ENCODE data around the gene CELSR2. TPM values are rescaled to one million over a fixed set of nuclear protein-coding genes. Genes with fewer than 3 reads are reported as not detected.
A peak's percentile ranks its signal among the peaks of the same experiment; 100 is the strongest.
"Not testable (repeated sequence)": the region's sequence is repeated elsewhere in the genome, so short reads cannot be mapped to it uniquely, and the experiment has no call there.

CELSR2 gene
- polyA plus RNA-seq, 3 donors: 24.0 to 28.6 (median 26.0) TPM

DNA sequence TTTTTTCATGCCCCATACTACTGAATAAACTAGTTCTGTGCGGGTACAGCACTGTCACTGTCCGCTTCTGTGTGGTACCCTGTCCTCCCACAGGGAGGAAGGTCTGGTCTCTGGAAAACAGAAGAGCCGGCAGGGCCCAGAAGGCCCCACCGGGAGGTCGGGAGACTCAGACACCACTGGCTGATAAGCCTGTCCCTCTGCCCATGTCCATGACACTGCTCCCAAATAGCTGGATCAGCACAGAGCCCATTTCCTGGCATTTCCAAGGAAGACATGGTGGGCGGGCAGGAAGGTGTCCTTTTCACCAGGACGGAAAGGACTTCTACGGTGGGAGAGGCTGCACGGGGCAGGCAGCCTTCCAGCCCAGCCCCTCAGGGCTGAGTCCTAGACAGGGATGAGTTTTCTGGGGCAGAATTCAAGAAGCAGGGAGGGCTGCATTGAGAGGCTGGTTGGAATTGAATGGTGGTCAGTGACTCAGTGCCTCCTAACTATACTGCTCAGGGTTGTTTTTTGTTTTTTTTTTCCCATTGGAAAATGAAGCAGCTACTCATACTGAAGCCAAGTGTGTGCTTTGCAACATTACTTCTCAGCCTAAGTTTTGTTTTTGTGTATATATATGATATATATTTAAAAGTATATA, 26.5 kb downstream of the CELSR2 start:
- no peak for DNase-seq (ENCODE audit: low read depth in 3 of 3, low spot score in 2 of 3)

GRCh38 chr1:109277434-109278204, 28.3 kb downstream of the CELSR2 start:
- no peak for DNase-seq (ENCODE audit: low read depth in 3 of 3, low spot score in 2 of 3)

DNA sequence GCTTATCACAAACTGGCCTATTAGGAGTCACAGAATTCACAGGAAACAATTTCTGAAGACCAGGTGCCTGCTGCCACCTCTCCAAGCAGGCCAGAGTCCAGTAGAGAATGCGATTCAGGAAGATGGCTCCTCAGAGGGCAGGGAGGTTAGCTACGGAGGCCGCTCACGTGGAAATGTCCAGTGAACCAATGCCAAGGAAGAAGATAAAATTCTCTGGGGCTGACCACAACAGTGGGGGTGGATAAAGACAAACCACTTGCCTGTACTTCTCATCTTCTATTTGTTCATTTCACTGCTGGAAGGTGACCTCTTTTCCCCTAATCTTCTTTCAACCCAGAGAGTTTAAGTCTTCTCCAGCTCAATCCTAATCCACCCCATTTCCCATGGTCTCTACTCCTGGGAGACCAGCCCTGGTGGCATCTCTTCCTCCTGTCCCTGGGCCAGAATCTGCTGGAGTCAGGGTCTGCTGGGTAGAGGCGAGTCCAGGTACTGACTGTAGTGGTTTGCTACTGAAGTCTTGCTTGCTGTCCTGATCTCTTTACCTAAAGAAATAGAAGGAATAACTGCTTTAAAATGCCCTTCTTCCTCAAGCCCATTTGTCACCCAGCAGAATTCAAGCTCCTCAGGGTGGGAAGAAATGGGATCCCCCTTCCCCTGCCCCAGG, 30.4 kb downstream of the CELSR2 start:
- DNase-seq (ENCODE audit: low read depth in 3 of 3, low spot score in 2 of 3): no peak

- no peak for DNase-seq (ENCODE audit: low read depth in 3 of 3, low spot score in 2 of 3)
Observed at GRCh38 chr1:109280862-109281261, 31.5 kb downstream of the CELSR2 start.

DNA sequence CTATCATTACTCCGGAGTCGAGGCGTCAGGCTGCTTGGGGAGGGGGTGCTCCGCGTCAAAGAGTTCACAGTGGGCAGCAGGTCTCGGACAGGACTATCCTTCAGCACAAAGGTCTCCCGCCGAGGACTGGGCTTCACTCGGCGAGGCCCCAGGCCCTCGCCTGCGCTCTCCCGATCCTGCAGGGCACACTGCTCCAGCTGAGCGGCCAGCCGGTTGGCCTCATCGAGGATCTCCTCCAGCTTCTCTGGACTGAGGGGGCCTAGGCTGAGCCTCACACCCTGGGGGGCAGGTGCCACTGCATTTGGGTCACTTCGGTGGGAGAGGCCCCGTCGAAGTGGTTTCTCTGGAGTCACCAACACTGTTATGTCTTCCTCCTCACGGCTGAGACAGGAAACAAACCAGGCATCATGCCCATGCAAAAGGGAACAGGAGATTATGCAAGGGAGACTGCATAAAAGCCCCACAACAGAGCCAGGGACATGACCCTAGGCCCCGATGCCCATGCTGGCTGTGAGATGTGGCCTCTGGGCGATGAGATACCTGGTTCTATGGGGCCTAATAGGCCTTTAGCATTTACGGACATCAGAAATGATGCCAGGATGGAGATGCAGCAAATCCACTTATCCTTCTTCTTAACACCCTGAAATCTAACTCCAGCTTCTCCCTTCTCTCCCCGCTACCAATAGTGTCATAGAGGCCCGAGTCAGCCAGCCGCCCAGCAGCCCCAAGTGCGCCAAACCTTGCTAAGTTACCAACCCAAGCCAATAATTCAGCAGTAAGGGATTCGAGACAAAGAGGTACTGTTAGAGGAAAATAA, 32.5 kb downstream of the CELSR2 start:
- DNase-seq (ENCODE audit: low read depth in 3 of 3, low spot score in 2 of 3): no peak

DNA sequence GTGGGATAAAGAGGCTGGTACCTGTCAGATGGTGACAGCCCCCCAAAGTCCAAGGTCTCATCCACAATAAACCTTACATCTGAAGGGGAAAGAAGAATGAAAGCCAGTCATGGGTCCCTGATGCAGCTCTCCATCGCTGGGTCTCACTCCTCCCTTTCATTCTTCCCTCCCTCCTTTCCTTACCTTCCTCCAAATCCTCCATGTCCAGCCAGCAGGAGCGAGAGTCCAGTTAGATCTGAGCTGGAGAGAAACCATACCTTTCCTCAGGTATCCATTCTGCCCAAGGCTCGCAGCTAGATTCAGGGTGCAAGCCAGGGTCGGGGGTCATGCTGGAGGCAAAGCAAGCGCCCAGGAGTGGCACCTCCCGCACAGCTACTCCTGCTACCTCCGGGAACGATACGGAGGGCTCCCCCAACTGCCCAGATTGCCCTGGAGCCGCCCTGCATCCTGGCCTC, 33.2 kb downstream of the CELSR2 start:
- DNase-seq (ENCODE audit: low read depth in 3 of 3, low spot score in 2 of 3): no peak

- DNase-seq (ENCODE audit: low read depth in 3 of 3, low spot score in 2 of 3): peak; percentile 88 to 93 (median 91)
Observed at GRCh38 chr1:109282952-109283747, 33.8 kb downstream of the CELSR2 start, which contains the start of gene PSRC1. PSRC1 (minus strand) TSS chr1:109283145.

DNA sequence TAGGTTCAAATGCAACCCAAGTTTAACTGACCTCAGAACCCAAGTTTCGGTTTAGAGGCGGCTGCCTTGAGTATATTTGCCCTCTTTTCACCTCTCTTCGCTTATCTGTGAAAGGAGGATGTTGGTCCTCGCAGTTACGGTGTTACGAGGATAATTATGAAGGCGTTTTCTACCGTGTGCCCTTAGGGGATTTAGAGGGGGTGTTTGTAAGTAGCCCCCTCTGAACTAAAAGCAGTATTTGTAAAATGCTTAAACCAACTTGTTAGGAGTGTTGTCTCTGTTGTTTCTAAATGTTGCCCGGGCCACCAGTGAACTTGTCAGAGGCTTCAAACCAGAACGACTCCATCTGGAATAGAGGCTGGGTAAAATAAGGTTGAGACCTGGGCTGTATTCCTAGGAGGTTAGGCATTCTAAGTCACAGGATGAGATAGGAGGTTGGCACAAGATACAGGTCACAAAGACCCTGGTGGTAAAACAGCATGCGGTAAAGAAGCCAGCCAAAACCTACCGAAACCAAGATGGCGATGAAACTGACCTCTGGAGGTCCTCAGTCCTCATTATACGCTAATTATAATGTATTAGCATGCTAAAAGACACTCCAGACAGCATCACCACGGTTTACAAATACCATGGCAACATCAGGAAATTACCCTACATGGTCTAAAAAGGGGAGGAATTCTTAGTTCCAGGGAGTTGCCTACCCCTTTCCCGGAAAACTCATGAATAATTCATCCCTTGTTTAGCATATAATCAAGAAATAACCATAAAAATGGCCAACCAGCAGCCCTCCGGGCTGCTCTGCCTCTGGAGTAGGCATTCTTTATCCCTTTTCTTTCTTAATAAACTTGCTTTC, 34.6 kb downstream of the CELSR2 start:
- DNase-seq (ENCODE audit: low read depth in 3 of 3, low spot score in 2 of 3): no peak

GRCh38 chr1:109286762-109287161, 37.4 kb downstream of the CELSR2 start:
- DNase-seq (ENCODE audit: low read depth in 3 of 3, low spot score in 2 of 3): not testable (repeated sequence)

DNA sequence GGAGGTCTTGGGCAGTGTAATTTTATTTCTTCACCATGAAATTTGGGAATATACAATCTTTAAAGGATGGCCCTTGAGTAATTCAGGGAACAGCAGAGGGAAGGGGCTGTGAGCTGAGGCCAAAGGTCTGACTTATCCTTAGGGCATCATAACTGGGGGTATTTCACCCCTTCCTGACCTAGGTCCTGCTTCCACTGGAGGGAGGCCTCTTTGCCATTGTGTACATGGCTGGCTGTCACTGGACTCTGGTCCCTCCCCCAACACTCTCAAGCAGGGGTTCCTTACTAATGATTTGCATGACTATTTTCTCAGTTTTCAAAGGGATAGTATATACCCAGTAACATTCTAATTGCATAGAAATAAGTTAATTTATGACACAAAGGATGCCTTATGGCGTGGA, 40.8 kb downstream of the CELSR2 start:
- no peak for DNase-seq (ENCODE audit: low read depth in 3 of 3, low spot score in 2 of 3)

GRCh38 chr1:109290998-109291397, 41.7 kb downstream of the CELSR2 start:
- no peak for DNase-seq (ENCODE audit: low read depth in 3 of 3, low spot score in 2 of 3)

DNA sequence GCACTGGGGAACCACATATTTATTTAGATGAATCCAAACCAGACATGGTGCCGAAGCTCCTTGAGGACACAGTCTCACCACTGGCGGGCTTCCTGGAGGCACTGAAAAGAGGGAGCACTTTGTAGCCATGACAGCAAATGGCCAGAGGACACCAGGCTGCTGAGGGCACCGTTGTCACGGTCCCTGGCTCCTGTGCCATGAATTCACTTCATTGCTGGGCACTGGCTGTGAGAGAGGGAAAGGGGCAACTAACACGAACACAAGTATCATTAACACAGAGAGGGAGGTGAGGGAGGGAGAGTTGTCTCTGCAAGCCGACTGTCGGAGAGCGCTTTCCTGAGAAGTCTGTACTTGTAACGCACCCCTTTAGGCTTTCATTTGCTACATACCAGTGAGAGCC, 43.0 kb downstream of the CELSR2 start:
- no peak for DNase-seq (ENCODE audit: low read depth in 3 of 3, low spot score in 2 of 3)

- no peak for DNase-seq (ENCODE audit: low read depth in 3 of 3, low spot score in 2 of 3)
Observed at GRCh38 chr1:109293026-109293425, 43.7 kb downstream of the CELSR2 start.

DNA sequence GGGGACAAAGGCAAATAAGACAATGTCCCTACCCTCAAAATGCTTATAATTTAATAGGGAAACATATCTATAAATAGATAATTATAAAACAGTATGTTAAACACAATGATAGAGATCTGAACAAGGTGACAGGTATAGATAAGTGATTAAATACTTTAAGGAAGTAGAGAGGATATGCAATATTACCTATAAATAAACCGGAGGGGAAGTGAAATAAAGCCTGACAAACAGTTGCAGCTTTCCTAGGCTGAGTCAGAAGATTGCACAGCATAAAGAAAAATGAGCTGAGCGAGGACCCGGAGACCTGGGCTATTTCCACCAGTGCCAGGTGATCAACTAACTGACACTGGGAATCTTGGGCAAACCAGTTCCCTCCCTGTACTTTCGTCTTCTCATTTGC, 45.1 kb downstream of the CELSR2 start:
- DNase-seq (ENCODE audit: low read depth in 3 of 3, low spot score in 2 of 3): no peak

DNA sequence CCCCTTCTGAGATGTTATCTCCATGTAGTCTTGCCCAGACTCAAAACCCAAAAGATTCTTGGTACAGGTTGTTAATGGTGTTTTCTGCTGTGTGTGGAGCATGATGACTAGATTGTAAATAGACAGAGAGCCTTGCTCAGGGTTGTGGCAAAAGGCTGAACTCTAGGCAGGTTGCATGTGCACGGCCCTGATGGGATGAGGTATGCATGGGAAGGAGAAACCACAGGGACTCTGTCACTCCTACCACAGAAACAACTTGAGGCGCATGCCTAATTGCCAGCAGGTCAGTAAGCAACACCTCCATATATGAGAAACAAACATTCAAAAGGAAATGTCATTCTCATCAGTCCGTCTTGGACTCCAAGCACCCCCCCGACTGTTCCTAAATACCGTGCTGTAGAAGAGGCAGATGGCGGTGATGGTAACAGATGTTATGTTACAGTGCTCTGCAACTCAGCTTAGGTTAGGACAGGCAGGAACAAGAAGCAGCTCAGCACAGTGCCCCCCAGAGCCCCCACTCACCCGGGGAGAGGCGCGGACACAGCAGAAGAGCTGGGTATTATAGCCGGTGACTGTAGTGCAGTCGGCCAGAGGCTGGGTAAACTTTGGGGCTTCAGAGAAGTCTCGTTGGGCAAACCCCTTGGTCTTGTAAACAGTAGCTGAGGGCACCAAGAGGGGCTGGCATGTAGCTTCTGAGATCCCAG, 46.5 kb downstream of the CELSR2 start:
- DNase-seq (ENCODE audit: low read depth in 3 of 3, low spot score in 2 of 3): no peak

- DNase-seq (ENCODE audit: low read depth in 3 of 3, low spot score in 2 of 3): no peak
Observed at GRCh38 chr1:109296782-109297181, 47.4 kb downstream of the CELSR2 start.

DNA sequence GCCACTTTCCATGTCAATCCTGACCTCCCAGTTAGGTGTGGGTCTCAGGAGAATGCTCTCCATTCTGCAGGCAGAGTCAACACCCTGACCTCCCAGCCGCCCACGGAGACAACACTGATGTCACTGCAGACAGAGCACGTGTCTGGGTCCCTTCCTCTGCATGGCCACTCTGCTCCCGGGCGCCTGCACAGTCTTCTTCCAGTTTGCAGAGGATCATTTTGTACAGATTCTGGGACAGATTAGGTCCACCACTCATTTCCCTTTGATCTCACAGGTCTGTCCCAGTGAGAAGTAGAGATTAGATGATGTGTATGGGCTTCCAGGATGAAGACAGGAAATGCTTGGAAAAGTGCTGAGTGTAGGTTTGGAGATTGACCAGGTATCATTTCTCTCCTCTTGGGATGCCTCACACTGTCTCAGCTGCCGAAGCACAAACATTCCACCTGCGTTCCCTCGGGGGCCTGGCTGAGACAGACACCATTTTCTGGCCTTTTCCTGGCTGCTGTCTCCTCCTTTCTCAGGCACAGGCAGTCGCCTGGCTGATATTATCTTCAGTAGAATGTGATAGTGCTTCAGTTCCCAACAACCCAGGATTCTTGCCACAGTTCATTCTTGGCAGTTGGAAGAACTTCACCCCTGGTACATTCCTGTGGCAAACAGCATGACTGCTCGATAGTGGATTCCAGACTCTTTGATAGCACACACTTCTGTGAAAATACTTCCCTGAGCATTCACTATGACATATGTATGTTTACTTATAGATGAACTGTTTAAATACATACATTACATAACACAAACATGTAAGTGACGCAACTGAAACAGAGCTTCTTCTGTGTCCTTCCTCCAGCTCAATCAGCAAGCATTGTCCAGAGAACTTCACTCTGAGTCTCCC, 49.6 kb downstream of the CELSR2 start:
- DNase-seq (ENCODE audit: low read depth in 3 of 3, low spot score in 2 of 3): no peak
